NCI-H2171 treated with DMSO at 0.1 percent for 48 hours (cell line): ENCODE measurements around the gene KRT39.

Experiments
- DNase-seq: peaks from one replicate; lab custom pipeline; 2025; lab: John Stamatoyannopoulos, UW

Gene KRT39

GRCh38 chr17:40980117-40980516 is 13.4 kb upstream of the KRT39 start:
- no peak for DNase-seq

GRCh38 chr17:40978575-40979151 is 11.9 kb upstream of the KRT39 start:
- DNase-seq = no peak

DNA sequence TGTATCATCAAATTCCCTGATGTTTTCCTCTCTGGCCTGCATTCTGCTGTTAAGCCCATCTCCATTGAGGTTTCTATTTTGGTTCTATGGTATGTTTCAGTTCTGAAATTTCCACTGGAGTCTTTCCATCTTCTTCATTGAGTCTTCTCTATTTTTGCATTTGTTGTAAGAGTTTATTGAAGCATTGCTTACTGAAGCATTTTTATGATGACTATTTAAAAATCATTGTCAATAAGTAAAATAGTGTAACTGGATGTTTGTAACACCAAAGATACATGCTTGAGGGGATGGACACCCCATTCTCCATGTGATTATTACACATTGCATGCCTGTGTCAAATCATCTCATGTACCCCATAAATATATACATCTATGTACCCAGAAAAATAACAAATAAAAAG is 8.8 kb upstream of the KRT39 start:
- no peak for DNase-seq

DNA sequence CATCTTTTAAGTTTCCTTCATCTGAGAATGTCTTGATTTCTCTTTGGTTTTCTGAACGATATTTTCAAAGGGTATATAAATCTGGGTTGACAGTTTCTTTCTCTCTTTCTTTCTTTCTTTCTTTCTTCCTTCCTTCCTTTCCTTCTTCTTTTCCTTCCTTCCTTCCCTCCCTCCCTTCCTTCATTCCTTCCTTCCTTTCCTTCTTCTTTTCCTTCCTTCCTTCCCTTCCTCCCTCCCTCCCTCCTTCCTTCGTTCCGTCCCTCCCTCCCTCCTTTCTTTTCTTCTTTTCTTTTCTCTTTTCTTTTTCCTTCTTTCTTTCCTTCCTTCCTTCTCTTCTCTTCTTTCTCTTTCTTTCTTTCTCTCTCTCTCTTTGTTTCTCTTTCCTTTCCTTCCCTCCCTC is 7.6 kb upstream of the KRT39 start:
- no peak for DNase-seq

- no peak for DNase-seq
Measured at GRCh38 chr17:40967582-40967981, 834 bp upstream of the KRT39 start.

DNA sequence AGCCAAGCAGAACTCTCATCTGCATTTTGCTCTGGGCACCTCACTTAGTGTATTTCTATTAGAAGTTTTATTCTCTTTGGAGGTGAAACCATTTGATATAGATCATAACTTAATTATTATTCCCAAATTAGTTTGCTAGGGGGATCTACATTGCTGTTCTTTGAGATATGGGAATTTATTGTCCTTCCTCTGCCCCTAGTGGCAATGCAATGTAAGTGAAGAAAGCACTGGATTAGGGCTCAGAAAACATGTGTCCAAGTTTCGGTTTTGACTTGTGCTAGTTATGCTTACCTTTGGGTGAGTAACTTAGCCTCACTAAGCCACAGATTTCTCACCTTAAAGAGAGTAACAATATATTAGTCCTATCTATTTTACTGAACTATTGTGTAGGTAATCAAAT is 2.9 kb downstream of the KRT39 start:
- DNase-seq = no peak

- DNase-seq = no peak
Measured at GRCh38 chr17:40962059-40962561, 4.6 kb downstream of the KRT39 start.

DNA sequence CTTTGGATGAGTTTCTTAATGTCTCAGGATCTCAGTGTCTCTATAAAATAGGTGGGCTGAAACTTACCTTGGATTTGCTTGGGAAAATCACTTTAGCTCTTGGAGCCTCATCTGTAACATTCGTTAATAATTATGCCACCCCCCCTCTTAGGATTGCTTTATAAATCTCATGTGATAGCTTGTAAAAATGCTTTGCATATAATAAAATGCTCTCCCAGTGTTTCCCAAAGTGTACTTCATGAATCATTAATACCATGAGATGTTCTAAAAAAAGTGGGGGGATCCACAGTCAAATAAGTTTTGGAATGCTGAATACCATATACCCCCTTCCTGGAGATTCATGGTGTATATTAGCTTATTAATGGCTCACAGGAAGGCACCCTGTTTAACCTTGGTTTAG is 5.2 kb downstream of the KRT39 start:
- DNase-seq = no peak

DNA sequence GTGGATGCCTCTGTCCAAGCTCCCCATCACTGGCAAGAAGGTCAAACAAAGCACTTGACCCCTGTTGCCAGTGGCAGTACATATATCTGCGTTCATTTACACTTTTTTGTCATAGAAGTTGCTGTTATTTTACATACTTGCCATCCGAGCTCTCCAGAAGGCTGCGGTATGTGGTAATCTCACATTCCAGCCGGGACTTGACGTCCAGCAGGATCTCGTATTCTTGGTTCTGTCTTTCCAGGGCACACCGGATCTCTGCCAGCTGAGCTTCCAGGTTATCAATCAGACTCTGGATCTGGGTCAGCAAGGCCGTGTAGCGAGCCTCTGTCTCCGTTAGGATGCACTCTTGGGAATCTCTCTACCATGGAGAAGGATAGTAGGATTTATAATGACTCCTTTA is 6.6 kb downstream of the KRT39 start:
- no peak for DNase-seq

DNA sequence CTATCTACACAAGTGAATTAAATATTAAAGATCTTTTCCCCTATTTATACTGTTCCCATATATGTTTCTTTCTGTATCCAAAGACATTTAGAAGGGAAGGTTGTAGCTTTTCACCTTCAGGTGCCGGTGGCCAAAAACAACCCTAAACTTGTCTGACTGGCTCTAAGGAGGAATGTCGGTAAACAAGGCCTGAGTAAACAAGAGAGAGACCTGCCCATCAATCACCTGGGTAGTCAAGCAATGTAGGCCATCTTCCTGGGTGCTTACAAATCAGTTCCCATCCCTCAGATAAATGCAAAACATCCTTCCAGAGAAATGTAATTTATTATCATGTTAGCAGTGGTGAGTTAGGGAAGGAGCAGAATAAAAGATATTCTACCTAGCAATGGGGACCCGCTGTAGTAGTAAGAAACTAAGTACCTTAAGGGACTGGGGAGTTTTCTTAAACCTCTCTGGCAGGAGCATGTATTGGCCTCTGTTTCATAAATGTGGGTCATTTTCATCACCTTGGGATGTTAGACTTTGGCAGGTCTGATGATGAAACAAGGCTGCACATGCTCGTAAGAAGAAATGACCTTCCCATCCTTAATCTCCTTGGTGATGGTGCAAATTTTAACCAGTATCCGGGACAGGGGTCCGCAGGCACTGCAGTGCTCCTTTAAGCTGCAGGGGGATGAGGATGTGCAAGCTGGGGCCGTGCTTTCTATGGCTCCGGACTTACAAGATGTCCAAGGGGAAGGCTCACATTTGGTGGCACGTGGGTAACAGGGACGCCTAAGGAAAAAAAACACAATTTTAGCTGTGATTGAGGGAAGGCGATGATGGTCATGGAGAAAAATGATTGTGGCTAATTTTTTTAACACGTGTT is 8.4 kb downstream of the KRT39 start:
- no peak for DNase-seq

GRCh38 chr17:40956401-40957254 is 10.1 kb downstream of the KRT39 start:
- DNase-seq = no peak

GRCh38 chr17:40953881-40954280 is 12.9 kb downstream of the KRT39 start:
- DNase-seq = no peak

DNA sequence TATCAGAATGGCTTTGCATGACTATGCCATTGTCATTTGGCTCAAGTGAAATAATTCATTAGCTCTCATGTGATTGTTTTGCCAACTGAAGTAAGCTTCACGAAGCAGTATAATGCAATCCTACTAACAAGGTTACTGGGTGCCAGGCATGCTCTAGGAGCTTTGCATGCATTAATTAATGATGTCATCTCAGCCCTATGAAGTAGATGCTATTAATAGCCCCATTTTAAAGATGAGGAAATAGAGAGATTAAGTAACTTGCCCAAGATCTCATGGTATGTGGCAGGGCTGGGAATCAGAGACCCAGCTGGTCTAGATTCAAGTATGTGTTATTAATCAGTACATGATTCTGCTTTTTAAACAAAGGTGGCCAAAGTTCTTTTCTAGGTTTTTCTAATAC is 14.1 kb downstream of the KRT39 start:
- DNase-seq = no peak

DNA sequence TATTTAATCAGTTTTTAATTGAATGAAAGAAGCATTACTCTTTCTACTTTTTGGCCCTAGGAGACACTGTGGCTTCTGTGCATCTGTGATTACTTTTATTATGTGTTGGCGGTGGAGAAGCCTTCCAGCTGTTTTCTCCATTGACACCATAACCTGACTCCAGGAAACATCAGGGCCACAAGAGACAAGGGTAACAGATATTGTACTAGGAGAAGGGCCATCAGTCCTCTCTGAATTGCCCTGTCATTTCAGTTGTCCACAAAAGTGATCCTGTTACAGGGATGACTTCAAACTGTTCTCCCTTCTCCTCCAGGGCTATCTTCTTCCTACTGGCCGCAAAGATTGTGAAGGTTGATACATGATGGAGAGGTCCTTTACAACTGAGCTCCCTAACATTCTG is 14.6 kb downstream of the KRT39 start:
- DNase-seq = no peak

DNA sequence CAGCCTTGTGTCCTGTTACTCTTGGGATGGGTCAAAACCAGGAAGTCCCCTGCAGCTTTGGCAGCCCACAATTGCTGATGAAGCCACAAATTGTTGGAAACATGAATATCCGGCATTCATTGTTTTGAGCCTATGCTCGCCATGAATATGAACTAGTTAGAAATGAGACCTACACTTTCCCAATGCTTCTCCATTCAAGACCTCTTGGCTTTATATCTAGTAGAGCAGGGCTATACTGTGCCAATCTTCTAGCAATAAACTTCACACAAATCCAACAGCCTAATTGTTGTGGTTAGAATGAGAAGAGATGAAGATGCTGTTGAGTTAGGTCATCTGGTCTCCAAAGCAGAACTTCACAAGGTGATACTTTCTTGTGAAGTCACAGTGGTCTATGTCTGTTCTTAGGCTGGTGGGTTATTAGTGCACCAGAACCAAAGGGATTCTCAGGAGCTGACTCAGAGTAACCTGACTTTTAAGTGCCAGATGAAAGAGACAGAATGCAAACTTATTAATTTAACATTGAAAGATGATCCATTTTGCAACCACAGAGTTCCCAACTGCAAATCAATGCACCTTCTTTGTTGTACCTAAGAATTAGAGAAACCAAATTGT is 15.6 kb downstream of the KRT39 start:
- no peak for DNase-seq

DNA sequence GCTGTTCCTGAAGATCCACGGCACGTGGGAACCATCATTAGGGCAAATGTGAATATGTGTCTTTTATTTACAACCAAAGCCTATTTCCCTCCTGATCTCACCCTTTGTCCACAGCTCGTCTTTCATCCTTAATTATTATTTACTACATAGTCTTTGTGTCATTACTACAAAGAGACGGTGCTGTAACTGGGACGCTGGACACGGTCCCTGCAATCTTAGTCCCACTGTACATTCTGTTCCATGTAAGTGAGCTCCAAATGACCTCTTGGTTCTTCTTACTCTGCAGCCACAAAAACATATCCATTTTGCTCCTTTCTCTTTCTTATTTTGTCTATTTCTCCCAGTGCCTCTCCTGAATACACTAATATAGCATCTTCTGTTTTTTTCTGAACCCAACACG is 16.6 kb downstream of the KRT39 start:
- DNase-seq = no peak

DNA sequence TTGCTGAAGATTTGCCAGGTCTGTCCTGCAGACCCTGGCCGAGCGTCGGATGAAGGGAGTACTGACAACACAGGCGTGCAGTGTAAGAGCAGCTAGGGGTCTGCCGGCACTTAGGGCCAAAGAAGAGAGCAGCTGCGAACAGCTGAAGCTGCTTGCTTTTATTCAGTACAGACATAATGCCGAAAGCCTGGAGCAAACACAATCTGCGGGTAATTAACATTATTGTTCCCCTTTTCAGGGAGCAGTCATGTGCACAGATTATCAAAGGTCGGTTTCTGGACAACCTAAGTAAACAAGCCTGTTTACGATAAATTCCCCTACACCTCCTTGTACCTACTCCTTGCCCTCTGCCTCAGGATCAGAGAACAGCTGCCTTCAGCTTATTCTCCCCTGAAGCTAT is 17.3 kb downstream of the KRT39 start:
- DNase-seq = no peak

GRCh38 chr17:40947929-40948328 is 18.8 kb downstream of the KRT39 start:
- DNase-seq = no peak

DNA sequence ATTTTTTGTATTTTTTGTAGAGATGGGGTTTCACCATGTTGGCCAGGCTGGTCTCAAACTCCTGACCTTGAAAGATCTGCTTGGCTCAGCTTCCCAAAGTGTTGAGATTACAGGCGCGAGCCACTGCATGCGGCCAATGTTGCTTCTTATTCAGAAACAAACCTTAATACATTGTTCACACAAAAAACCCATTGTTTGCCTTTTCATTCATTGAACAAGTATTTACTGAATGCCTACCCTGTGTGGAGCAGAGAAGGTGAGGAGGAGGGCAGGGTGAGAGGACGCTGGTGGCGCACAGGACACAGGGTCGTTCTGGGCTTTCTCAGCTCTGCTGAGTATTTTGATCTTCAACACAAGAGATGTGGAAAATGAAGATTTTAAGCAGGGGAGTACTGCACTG is 21.3 kb downstream of the KRT39 start:
- DNase-seq = no peak

- DNase-seq = no peak
Measured at GRCh38 chr17:40944531-40944930, 22.2 kb downstream of the KRT39 start.

GRCh38 chr17:40942553-40942952 is 24.2 kb downstream of the KRT39 start:
- DNase-seq = no peak

DNA sequence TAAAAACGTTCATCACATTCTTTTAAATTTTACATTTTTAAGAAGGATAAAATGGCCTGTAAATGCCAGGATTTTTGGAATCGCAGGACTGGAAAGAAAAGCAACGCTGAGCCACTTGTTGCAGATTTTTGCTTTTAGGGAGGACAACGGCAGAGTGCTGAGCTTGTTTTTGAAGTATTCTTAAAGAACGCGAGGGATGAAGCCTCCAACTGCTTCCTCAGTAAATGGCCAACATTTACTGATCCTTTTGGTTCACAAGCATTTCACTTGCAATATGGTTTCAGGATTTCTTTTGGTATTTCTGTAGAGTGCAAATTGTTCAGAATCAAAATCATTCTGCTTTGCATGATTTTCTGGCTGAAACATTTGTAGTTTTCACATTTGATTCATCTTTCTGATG is 26.5 kb downstream of the KRT39 start:
- DNase-seq = no peak
